Eye (tissue), 1 donor: ENCODE results near the gene USP37.

Experiments
- DNase-seq: peaks from one replicate; pipeline ENCODE4 v3.0.0-alpha.2; 2015

Gene USP37

GRCh38 chr2:218401890-218402289, 166.3 kb downstream of the USP37 start:
- DNase-seq, result no peak

- no peak for DNase-seq
Observed at GRCh38 chr2:218400930-218401881, 166.9 kb downstream of the USP37 start.
